Spleen (tissue), 11 donors: ENCODE results near the gene GLG1. TPM values are rescaled to one million over a fixed set of nuclear protein-coding genes. Genes with fewer than 3 reads are reported as not detected.
"Not testable (repeated sequence)": the region's sequence is repeated elsewhere in the genome, so short reads cannot be mapped to it uniquely, and the experiment has no call there.

ENCODE experiments used
- DNase-seq: peaks from one replicate; pipeline ENCODE4 v3.0.0-alpha.2; 2020
- H3K27ac ChIP-seq, 8 donors: fragments of 200-600 bp; sonication (generic) in 7 of 8; 1 replicate in 4 of 8; 2 replicates in 4 of 8; pipeline versions ENCODE4 v1.5.0 to v1.8.0; 2016 to 2021; ENCODE audit warnings: inconsistent platforms in 4 of 8, mild to moderate bottlenecking in 4 of 8, moderate library complexity in 1 of 8
- H3K27me3 ChIP-seq, 7 donors: fragments of 200-600 bp; sonication (generic) in 6 of 7; replicated peaks in 1 of 7; 1 replicate in 4 of 7; 2 replicates in 3 of 7; pipeline versions ENCODE4 v1.5.0 to v1.8.0; 2016 to 2021; ENCODE audit warnings: inconsistent platforms in 3 of 7, mild to moderate bottlenecking in 1 of 7
- H3K36me3 ChIP-seq, 6 donors: fragments of 200-600 bp; sonication (generic) in 5 of 6; 1 replicate in 4 of 6; 2 replicates in 2 of 6; pipeline versions ENCODE4 v1.5.0 to v1.8.0; 2016 to 2021; ENCODE audit warnings: inconsistent platforms in 2 of 6
- H3K4me1 ChIP-seq, 6 donors: fragments of 200-600 bp; sonication (generic) in 5 of 6; 1 replicate in 3 of 6; 2 replicates in 3 of 6; pipeline versions ENCODE4 v1.5.0 to v1.8.0; 2016 to 2021; ENCODE audit warnings: inconsistent platforms in 3 of 6
- H3K4me3 ChIP-seq, 8 donors: fragments of 200-600 bp; sonication (generic) in 7 of 8; 1 replicate in 4 of 8; 2 replicates in 4 of 8; pipeline versions ENCODE4 v1.5.0 to v1.8.0; 2016 to 2021; ENCODE audit warnings: inconsistent platforms in 4 of 8, mild to moderate bottlenecking in 4 of 8, moderate library complexity in 2 of 8
- H3K9me3 ChIP-seq, 8 donors: fragments of 200-600 bp; sonication (generic) in 7 of 8; 1 replicate in 4 of 8; 2 replicates in 4 of 8; pipeline versions ENCODE4 v1.5.0 to v1.8.0; 2016 to 2021; ENCODE audit warnings: inconsistent platforms in 4 of 8
- CTCF ChIP-seq, 11 experiments: fragments of 200-600 bp in 7 of 11; fragments of 450-650 bp in 4 of 11; sonication (generic) in 4 of 11; IDR thresholded peaks in 8 of 11; conservative IDR thresholded peaks in 3 of 11; 1 replicate in 7 of 11; 2 replicates in 4 of 11; pipeline versions ENCODE4 v1.4.0 to v1.8.0; 2016 to 2021; ENCODE audit warnings: antibody characterized with exemption in 11 of 11, inconsistent platforms in 4 of 11, mild to moderate bottlenecking in 1 of 11
- POLR2A ChIP-seq, 3 donors: fragments of 450-650 bp; IDR thresholded peaks; one replicate each; pipeline ENCODE4 v1.5.1; 2017; ENCODE audit warnings: antibody characterized with exemption in 3 of 3, mild to moderate bottlenecking in 1 of 3
- POLR2AphosphoS5 ChIP-seq, 3 donors: sonication (generic); formaldehyde crosslinking; IDR thresholded peaks; one replicate each; pipeline ENCODE4 v1.5.1; 2017; ENCODE audit warnings: antibody characterized with exemption in 3 of 3
- WGBS, 5 donors: extraction: QIAGEN DNeasy Blood & Tissue Kit in 3 of 5; methylation state at CpG; one replicate each; pipeline versions ENCODE4 v1.1.5 to v1.1.7; 2013 to 2018; 5-methylcytosine and 5-hydroxymethylcytosine counted together
- intact Hi-C: fragments of 100-400 bp; cut with DNase I; formaldehyde crosslinking; loops from one replicate; pipeline ENCODE4 v1.15.0; 2023; ENCODE audit warnings: low total_unique reads
- polyA plus RNA-seq, 3 donors: library from polyadenylated mRNA; stranded (reverse); fragments of 200-250 nt; gene quantifications; one replicate each; pipeline ENCODE4 v1.2.1, GENCODE V29; 2013
- total RNA-seq, 7 donors: library from RNA; depleted of rRNA in 3 of 7; stranded (reverse); fragments of >200 nt in 3 of 7; fragmentation: NEBNext Ultra II Directional in 4 of 7; extraction: Animal tissue kit (Norgen Biotek cat#: 25700) in 4 of 7; gene quantifications; one replicate each; pipeline versions ENCODE4 v1.1.0 to v1.2.1, GENCODE V29; 2016 to 2021
- donor health status: healthy with polysubstance abuse.
- donor health status: DM: no; HTN: no; CAD: no; lungs with moderate emphysema.
- donor health status: DM: no; HTN: no; CAD: no.
- donor health status: Bipolar disorder and iron deficiency.
- donor health status: healthy.
- donor health status: DM: no; HTN: no; CAD: no.
- donor health status: DM: yes; HTN: yes; CAD: no.

Gene GLG1
- total and polyA plus RNA-seq, 10 donors: 14.6 to 124 (median 101) TPM

- WGBS, 5 donors: 61 to 82% (median 65%) methylated on average over 6 of the region's 6 CpGs
- H3K27me3 ChIP-seq, H3K9me3 ChIP-seq, H3K36me3 ChIP-seq, H3K4me1 ChIP-seq, DNase-seq, H3K4me3 ChIP-seq, intact Hi-C loops, H3K27ac ChIP-seq: not testable (repeated sequence)
Observed at GRCh38 chr16:74540663-74541062, 66.3 kb downstream of the GLG1 start.

- H3K27me3 ChIP-seq, H3K4me1 ChIP-seq, H3K9me3 ChIP-seq, intact Hi-C loops, H3K4me3 ChIP-seq, DNase-seq, H3K36me3 ChIP-seq, H3K27ac ChIP-seq: not testable (repeated sequence)
- 88 to 100% (median 89%) methylated on average over 1 of the region's 3 CpGs; no CpG with 5 or more reads in 2 of the 5 donors for WGBS, 5 donors
Observed at GRCh38 chr16:74538801-74539200, 68.1 kb downstream of the GLG1 start.

- H3K9me3 ChIP-seq, H3K36me3 ChIP-seq, H3K27me3 ChIP-seq, H3K27ac ChIP-seq, DNase-seq, intact Hi-C loops, H3K4me3 ChIP-seq, H3K4me1 ChIP-seq: not testable (repeated sequence)
- 94 to 100% (median 100%) methylated on average over 1 of the region's 1 CpG for WGBS, 5 donors
Observed at GRCh38 chr16:74537746-74538145, 69.2 kb downstream of the GLG1 start.

GRCh38 chr16:74534650-74535049 is 72.3 kb downstream of the GLG1 start:
- H3K27ac ChIP-seq, DNase-seq, H3K4me3 ChIP-seq, H3K27me3 ChIP-seq, H3K4me1 ChIP-seq, intact Hi-C loops, H3K9me3 ChIP-seq: not testable (repeated sequence)
- H3K36me3 ChIP-seq: peaks cover 0 to 16% (median 0%) of the 10 kb centered on the region in 6 donors
- WGBS, 5 donors: 67 to 100% (median 97%) methylated on average over 1 to 4 of the region's 4 CpGs

- Histone ChIP-seq H3K27ac (no peak overlapping the region), H3K27me3 (no peaks in the 10 kb centered on the region), H3K9me3 (no peaks in the 10 kb centered on the region), H3K4me3 (no peak overlapping the region), H3K4me1 (no peaks in the 10 kb centered on the region), H3K36me3 (peaks cover 0 to 38% (median 2%) of the 10 kb centered on the region in 6 donors)
- no peak for DNase-seq
- intact Hi-C loops: no loop called here
- TF ChIP-seq POLR2A (IDR thresholded peaks at IDR 0.05): no peak
- TF ChIP-seq POLR2AphosphoS5 (IDR thresholded peaks at IDR 0.05): no peak
- TF ChIP-seq CTCF (IDR thresholded peaks at IDR 0.05 in 8 of 11, conservative IDR thresholded peaks at IDR 0.05 in 3 of 11): no peak
Observed at GRCh38 chr16:74524926-74525325, 82.0 kb downstream of the GLG1 start.

GRCh38 chr16:74524117-74524516 is 82.8 kb downstream of the GLG1 start:
- H3K4me3 ChIP-seq: no peak overlapping the region
- no peaks in the 10 kb centered on the region for H3K27me3 ChIP-seq
- H3K4me1 ChIP-seq: no peaks in the 10 kb centered on the region
- H3K27ac ChIP-seq: no peak overlapping the region
- no peak for DNase-seq
- TF ChIP-seq POLR2A (IDR thresholded peaks at IDR 0.05): no peak
- TF ChIP-seq CTCF (IDR thresholded peaks at IDR 0.05 in 8 of 11, conservative IDR thresholded peaks at IDR 0.05 in 3 of 11): no peak
- TF ChIP-seq POLR2AphosphoS5 (IDR thresholded peaks at IDR 0.05): no peak
- intact Hi-C loops: no loop called here
- peaks cover 0 to 38% (median 2%) of the 10 kb centered on the region in 6 donors for H3K36me3 ChIP-seq
- 96 to 100% (median 97%) methylated on average over 5 of the region's 5 CpGs for WGBS, 5 donors
- H3K9me3 ChIP-seq: peaks cover 0 to 2% (median 0%) of the 10 kb centered on the region in 8 donors

GRCh38 chr16:74523706-74524105 is 83.2 kb downstream of the GLG1 start:
- intact Hi-C loops, H3K9me3 ChIP-seq, H3K27ac ChIP-seq, DNase-seq, H3K27me3 ChIP-seq, H3K4me1 ChIP-seq, H3K4me3 ChIP-seq: not testable (repeated sequence)
- WGBS, 5 donors: 96 to 100% (median 97%) methylated on average over 3 of the region's 3 CpGs
- peaks cover 0 to 36% (median 2%) of the 10 kb centered on the region in 6 donors for H3K36me3 ChIP-seq
